ENCODE measurements around the gene ACO1.

ACO1 gene

DNA sequence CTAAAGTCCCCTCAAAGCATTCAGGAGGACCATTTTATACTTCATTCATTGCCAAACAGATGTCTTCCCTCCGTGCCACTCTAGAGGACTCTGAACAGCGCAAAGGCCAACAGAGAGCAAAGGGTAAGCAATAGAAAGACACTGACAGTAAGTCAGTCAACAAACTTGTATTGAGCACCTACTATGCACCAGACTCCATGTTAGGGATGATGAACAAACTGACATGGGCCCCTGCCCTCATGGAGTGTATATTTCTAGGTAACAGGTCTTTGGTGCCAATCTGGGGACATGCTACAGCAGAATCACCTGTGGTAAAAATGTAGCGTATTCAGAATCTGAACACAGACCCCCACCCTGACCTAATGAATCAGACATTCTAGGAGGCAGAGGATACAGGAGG, 3.5 kb upstream of the ACO1 start:
- in situ Hi-C loops (cut with HindIII; ENCODE audit: low sequenced_read_pairs): loop anchor here (25.0 kb wide), 1 partner anchor 181 kb away; the partner anchor contains the start of genes NDUFB6, SMIM27 and TOPORS

DNA sequence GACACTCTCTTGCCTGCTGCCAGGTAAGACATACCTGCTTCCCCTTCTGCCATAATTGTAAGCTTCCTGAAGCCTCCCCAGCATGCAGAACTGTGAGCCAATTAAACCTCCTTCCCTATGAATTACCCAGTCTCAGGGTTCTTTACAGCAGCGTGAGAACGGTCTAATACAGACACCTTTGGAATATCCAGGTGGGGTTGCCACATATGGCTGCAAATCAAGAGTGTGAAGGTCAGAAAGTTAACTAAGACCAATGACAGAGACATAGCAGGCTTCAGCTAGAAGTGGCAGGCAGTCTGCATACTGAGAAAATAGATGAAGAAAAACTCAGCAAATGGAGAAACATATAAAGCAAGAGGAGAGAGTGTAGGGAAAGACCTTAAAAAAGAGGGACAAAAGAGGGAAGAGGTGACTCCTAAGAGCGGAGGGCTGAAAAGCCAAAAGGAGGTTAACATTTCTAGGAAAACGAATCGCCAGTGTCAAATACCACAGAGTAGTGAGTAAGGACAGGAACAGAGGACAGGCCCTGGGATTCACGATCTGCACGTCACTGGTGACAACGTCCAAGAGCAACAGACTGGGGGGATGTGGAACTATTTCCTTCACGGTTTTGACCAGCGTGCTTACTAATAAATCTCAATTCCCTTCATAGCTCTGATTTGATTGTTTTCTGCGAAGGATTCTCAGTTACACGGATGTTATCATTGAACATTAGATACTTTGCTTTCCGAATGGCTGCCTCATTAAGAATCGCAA, 1.7 kb upstream of the ACO1 start:
- in situ Hi-C loops (cut with HindIII; ENCODE audit: low sequenced_read_pairs): loop anchor here (25.0 kb wide), 1 partner anchor 180 kb away; the partner anchor contains the start of genes NDUFB6, SMIM27 and TOPORS

DNA sequence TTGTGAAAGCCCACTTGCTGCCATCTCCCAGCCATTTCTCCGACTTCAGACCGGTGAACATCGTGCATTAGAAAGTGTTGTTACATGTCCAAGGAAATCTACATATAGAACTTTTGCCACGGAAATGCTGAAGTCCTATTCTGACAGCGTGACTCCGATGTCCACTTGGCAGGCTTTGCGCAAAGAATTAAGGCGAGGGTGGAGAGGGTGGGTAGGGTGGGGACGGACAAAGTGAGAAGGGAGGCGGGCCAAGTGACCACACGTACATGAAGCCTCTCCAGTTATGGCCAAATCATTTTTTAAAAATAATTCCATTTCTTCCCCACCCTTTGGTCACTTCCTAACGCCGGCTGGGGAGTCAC, 460 bp upstream of the ACO1 start:
- in situ Hi-C loops (cut with HindIII; ENCODE audit: low sequenced_read_pairs): loop anchor here (25.0 kb wide), 1 partner anchor 178 kb away; the partner anchor contains the start of genes NDUFB6, SMIM27 and TOPORS

GRCh38 chr9:32385152-32385884, 875 bp downstream of the ACO1 start:
- in situ Hi-C loops (cut with HindIII; ENCODE audit: low sequenced_read_pairs): loop anchor here (25.0 kb wide), 1 partner anchor 177 kb away; the partner anchor contains the start of genes NDUFB6, SMIM27 and TOPORS

GRCh38 chr9:32385885-32386283, 1.4 kb downstream of the ACO1 start:
- in situ Hi-C loops (cut with HindIII; ENCODE audit: low sequenced_read_pairs): loop anchor here (25.0 kb wide), 1 partner anchor 176 kb away; the partner anchor contains the start of genes NDUFB6, SMIM27 and TOPORS

DNA sequence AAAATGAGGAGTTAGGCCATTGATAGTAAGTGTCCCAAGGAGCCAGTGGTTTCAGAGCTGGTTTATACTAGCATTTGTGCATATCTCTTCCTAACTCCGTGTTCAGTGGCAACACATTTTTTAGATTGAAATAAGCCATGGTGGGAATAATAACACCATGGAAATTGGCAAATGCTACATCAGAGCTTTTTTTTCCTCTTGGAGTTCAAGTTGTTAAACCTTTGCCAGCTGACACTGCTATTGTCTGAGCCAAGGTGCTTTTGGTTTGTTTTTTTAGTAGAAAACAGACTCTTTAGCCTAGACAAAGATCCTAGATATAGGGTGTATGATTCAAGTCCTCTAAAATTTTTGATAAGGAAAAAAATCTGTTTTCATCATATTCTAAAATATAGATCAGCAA, 2.8 kb downstream of the ACO1 start:
- in situ Hi-C loops (cut with HindIII; ENCODE audit: low sequenced_read_pairs): loop anchor here (25.0 kb wide), 1 partner anchor 175 kb away; the partner anchor contains the start of genes NDUFB6, SMIM27 and TOPORS

DNA sequence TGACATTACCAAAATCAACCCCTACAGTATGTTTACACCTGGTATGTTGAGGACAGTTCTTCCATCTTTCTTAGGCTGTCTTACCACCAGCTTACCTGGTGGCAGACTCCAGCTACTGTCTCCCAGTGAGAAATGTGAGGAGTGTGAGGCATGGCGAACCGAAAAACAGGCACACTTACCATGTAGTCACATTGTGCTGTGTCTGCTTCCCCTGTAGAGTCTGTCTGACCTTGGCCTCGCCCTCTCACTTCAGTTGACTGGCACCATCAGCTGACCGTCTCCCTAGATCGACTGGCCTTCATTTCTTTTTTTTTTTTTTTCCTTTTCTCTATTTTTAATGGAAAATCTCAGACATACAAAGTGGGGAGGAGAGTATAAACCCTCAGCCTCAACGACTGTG, 4.9 kb downstream of the ACO1 start:
- in situ Hi-C loops (cut with HindIII; ENCODE audit: low sequenced_read_pairs): loop anchor here (25.0 kb wide), 1 partner anchor 173 kb away; the partner anchor contains the start of genes NDUFB6, SMIM27 and TOPORS

DNA sequence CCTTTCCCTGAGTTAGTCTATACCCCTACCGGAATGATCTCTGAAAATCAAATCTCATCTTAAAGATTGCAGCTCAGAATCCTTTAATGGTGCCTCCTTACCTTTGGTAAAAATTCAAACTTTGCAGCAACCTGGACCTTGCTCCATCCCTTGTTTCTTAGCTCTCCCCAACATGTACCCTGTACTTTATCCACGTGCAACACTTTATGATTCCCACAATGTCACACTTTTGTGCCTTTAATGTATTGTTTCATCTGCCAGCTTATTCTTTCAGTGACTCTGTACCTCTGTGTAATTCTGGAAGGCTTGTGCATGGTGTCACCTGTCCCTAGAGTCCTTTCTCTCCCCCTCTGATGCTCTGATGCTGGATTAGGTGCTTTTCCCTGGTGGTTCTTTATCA, 9.5 kb downstream of the ACO1 start:
- in situ Hi-C loops (cut with HindIII; ENCODE audit: low sequenced_read_pairs): loop anchor here (25.0 kb wide), 1 partner anchor 168 kb away; the partner anchor contains the start of genes NDUFB6, SMIM27 and TOPORS

GRCh38 chr9:32394381-32395049, 10.1 kb downstream of the ACO1 start:
- in situ Hi-C loops (cut with HindIII; ENCODE audit: low sequenced_read_pairs): loop anchor here (25.0 kb wide), 1 partner anchor 168 kb away; the partner anchor contains the start of genes NDUFB6, SMIM27 and TOPORS

DNA sequence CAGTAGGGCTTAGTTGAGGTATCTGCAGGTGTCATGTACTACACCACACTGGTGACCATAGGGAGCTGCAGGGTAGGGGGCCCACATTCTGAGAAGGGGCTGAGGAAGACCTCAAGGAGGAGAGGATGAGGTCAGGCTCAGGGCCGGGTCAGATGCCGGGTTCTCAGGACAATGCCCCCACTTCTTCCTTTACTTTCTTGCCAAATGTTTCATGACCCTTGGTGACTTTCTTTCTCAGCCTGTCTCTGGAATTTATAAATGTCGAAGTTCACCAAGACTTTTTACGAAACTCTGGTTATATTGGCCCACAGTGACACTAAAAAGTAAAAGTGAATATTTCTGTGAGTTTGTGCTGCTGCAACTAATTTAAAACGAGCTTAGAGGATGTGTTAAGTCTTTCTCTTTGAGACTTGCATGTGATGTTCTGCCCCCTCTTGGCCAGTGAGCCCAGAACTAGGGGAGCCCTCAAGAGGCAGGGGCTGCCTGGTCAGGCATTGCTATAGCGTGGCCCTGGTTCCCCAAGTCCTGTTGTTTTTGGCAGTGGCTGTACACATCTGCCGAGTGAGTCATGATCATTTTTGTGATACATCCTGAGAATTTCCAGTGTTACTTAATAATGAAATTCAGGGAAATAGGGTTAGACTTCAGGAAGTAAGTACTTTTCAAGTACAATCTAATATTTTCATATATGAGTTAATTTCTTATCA, 11.2 kb downstream of the ACO1 start:
- in situ Hi-C loops (cut with HindIII; ENCODE audit: low sequenced_read_pairs): loop anchor here (25.0 kb wide), 1 partner anchor 167 kb away; the partner anchor contains the start of genes NDUFB6, SMIM27 and TOPORS

DNA sequence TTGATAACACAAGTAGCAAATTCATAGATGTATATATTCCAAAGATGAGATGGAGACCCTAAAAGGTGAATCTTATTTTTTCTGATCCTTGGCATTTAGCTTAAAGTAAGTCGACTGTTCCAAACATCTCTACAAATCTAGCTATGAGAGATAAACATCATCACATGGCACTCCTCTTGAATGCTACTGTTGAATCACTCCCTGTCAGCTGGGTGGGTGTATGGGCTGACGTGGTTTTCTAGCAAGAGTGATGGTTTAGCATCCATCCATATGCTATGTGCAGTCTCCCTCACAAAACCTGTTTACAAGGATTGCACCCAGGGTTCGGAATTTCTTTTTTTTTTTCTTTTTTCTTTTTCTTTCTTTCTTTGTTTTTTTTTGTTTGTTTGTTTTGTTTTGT, 13.8 kb downstream of the ACO1 start:
- in situ Hi-C loops (cut with HindIII; ENCODE audit: low sequenced_read_pairs): loop anchor here (25.0 kb wide), 1 partner anchor 164 kb away; the partner anchor contains the start of genes NDUFB6, SMIM27 and TOPORS

DNA sequence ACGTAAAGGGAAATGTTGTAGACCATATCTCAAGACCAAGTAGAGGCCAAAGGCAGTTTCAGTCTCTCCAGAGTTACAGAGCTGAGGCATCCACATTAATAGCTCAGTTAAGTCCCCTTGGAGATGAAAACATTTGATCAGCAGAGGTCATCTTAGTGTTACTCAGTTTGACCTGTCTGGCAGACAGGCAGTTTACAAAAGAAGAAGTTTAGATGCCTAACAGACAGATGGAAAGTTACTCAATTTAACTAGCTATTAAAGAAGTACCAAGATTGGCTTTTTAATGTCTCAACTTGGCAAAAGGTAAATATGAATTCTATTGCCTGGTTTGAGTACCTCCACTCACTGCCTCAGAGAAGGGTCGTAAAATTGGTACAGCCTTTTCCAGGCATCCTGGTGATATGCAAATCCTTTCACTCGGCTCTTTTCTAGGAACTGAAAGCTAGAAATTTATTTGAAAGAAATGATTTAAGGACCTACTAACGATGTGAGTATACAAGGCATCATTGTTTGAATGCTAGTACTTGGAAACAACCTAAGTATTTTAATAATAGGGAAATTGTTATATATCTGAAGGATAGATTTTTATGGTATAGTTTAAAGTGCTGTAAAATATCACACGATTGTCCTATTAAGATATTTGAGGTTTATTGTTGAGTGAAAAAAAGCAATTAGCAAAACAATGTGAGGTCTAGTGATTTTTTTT, 14.8 kb downstream of the ACO1 start:
- in situ Hi-C loops (cut with HindIII; ENCODE audit: low sequenced_read_pairs): loop anchor here (25.0 kb wide), 1 partner anchor 163 kb away; the partner anchor contains the start of genes NDUFB6, SMIM27 and TOPORS

DNA sequence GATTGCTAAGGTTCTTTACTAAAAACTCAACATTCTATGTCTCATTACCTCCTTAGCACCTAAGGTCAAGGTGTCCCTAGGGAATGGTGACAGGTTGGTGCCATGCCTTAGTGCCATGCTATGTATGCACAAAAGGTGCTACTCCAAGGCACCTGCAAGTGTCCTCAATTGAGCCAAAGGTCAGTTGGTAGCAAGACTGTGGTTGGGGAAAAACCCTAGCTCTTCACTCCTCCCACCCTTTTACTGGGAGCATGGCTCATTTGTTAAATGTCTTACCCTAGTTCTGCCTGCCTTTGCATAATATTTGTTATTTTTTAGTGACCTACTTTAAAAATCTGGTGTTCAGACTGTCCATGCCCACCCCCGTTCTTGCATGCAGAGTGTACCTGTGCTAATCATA, 17.0 kb downstream of the ACO1 start:
- in situ Hi-C loops (cut with HindIII; ENCODE audit: low sequenced_read_pairs): no loop called here

DNA sequence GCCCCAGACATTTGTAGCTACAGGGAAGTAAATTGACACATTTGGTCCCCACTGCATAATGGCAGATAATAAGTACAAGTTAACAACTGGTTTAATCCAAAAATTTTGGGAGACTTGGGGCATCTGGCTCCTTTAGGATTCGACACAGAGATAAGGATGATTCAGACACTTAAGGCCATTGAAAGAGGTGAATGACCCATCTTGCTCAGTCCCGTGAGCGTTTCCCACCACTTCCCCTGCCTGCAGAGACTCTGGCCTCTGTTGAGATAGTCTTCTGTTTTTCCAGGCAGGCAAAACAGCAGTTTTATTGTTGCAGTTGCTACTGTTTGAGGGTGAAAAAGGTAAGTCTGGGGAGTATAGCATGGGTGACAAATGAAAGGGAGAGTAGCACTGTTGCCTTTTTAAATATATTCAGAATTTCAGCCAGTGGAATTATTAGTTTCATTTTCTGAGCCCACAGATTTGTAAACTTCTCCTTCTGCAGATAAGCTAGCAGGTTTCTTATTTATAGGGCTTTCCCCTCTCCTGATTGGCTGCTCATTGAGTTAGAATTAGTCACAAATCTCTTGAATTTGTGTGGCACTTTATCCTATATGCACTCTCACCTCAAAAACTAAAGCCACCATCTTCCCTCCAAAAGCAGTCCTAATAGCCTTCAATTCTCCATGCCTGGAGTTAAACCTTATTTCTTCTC, 19.3 kb downstream of the ACO1 start:
- in situ Hi-C loops (cut with HindIII; ENCODE audit: low sequenced_read_pairs): no loop called here

- in situ Hi-C loops (cut with HindIII; ENCODE audit: low sequenced_read_pairs): no loop called here
Measured at GRCh38 chr9:32404402-32404801, 20.0 kb downstream of the ACO1 start.

DNA sequence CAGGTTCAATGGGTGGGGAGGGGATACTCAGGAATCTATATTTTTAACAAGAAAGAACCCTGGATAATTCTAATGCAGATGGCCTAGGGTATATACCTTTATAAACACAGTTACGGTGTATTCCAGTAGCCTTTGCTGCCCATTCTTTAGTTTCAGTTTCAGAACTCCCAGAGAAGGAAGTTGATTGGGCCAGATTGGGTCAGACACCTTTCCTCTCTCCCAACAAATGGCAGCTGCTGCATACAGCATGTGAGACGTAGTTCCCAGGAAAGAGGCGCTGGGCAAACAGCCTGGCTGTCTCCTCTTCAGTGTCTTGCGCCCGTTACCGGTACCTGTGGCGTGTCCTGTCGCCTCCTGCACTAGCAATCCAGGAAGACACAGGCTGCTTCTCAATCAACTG, 20.4 kb downstream of the ACO1 start:
- in situ Hi-C loops (cut with HindIII; ENCODE audit: low sequenced_read_pairs): no loop called here

DNA sequence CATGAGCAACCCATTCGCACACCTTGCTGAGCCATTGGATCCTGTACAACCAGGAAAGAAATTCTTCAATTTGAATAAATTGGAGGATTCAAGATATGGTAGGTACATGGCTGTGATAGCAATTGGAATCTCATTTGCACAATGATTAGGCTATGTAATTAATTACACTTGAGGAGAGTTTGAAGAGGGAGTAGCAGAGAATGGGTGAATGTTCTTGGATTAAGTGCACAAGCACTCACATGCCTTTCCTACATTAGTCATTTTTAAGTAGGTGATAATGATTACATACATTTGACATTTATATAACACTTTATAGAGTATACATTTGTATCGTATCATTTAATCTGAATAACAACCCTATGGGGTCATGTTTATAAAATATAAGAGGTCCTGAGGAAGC, 21.1 kb downstream of the ACO1 start:
- in situ Hi-C loops (cut with HindIII; ENCODE audit: low sequenced_read_pairs): no loop called here

DNA sequence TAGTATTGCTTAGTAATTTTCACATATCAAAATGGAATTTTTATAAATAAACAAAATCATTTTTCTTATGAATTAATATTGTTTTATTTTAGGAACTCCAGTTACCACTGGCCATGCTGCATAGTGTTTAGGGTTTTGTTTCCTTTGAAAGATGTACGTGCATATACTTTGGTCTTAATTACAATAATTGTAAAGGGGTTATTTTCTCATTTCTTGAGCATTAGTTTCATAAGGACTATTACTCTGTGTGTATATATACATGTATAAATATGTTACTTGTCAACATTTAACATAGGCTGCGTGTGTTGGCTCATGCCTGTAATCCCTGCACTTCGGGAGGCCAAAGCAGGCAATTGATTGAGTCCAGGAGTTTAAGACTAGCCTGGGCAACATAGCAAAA, 21.6 kb downstream of the ACO1 start:
- in situ Hi-C loops (cut with HindIII; ENCODE audit: low sequenced_read_pairs): no loop called here

- in situ Hi-C loops (cut with HindIII; ENCODE audit: low sequenced_read_pairs): no loop called here
Measured at GRCh38 chr9:32411753-32412152, 27.3 kb downstream of the ACO1 start.

All from DLD1 (cell line).